Lung microvascular endothelial cell (primary cell): ENCODE data around the gene AKAP12. TPM values are rescaled to one million over a fixed set of nuclear protein-coding genes. Genes with fewer than 3 reads are reported as not detected.
"Not testable (repeated sequence)": the region's sequence is repeated elsewhere in the genome, so short reads cannot be mapped to it uniquely, and the experiment has no call there.

Experiments used
- DNase-seq, 2 donors: peaks; one replicate each; pipeline versions ENCODE4 v3.0.0 to v3.0.0-alpha.2; 2010; ENCODE audit warnings: low read depth in 2 of 2
- total RNA-seq: library from RNA; depleted of rRNA; stranded (reverse); fragments of >200 nt; gene quantifications from 2 replicates; pipeline ENCODE4 v1.2.1, GENCODE V29; 2014

The AKAP12 gene
- total RNA-seq, 1 donor from 2014 or later = 900 TPM

DNA sequence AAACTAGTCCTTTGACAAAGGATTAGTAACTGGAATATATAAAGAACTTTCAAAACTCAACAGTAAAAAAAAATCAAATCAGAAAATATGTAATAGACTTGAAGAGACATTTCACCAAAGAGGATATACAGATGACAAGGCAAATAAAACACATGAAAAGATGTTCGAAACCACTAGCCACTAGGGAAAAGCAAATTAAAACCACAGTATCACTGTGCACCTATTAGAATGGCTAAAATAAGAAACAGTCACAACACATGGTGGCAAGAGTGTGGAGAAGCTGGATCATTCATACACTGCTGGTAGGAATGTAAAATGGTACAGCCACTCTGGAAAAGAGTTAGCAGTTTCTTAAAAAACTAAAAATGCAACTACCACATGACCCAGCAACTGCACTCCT lies 136.7 kb downstream of the AKAP12 start:
- DNase-seq = no peak

DNA sequence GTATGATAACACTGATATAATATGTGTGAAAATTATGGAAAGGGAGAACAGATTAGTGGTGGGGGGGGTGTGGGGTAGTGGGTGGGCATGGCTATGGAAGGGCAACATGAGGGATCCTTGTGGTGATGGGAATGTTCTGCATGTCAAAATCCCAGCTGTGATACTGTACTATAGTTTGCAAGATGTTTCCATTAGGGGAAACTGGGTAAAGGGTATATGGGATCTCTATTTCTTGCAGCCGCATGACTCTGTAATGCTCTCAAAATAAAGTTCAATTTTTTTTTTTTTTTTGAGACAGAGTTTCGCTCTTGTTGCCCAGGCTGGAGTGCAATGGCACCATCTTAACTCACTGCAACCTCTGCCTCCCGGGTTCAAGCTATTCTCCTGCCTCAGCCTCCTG lies 137.3 kb downstream of the AKAP12 start:
- DNase-seq = no peak

DNA sequence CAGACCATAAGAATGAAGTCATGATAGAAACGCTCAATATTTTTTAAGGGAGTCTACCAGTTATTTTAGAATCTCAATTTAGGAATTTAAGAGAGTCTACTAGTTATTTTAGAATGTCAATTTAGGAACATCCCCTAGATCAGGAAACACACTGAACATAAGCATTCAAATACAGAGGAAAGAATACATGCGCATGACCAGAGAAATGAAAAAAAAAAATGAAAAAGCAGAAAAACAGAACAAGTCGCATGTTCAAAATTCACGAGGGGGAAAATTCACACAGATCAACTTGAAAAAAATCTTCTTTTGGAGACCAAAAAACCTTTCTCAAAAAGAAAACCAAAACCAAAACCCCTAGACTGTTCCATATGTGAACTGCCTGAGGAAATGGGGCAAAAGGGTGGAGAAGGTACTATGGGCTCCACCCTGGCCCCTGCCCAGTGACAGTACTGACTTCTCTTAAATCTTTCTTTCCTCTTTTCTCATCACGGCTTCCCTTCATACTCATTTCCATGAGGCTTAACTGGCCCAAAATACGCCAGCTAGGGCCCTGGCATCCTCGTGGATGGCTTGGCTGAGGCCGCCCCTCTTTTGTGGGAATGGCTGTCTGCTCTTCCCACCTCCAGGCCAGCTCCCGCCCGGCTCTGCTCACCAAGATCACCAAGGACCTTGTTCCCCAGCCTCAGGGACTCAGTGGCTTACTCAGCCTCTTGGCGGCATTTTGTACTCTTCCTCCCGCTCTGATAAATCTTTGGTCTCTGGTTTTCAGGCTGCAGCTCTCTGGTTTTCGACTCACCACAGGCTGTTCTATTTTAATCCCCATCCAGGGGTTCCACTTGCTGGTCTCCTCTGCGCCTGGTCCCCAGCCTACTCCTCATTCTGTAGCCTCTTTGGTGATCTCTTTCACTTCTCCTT lies 140.4 kb downstream of the AKAP12 start:
- DNase-seq = no peak

DNA sequence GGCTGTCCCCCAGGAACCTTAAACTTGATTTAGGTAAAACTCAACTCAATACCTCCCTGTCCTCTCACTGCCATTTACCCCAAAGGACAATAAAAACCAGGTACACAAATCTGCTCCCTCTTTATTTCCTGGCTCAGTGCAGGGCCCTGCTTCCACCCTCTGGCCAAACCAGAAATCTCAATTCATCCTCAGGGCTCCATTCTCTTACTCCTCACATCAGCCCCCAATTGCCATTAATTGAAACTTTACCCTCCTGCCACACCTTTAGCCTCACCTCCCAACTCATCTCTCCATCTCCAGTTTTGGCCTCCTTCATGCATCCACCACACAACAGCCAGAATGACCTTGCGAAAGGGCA lies 141.1 kb downstream of the AKAP12 start:
- no peak for DNase-seq

DNA sequence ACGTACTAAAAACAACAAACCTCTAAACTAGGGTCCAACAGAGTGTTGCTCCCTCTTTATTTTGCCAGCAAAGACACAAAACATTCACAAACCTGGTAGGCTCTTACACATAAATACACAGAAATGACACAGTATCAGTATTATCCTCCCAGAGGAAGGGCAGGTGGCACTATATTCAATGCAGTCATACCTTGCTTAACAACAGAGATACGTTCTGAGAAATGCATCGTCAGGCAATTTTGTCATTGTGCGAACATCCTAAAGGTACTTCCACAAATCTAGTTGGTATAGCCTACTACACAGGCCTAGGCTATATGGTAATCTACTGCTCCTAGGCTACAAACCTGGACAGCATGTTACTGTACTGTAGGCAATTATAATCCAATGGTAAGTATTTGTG lies 142.0 kb downstream of the AKAP12 start:
- DNase-seq = no peak

DNA sequence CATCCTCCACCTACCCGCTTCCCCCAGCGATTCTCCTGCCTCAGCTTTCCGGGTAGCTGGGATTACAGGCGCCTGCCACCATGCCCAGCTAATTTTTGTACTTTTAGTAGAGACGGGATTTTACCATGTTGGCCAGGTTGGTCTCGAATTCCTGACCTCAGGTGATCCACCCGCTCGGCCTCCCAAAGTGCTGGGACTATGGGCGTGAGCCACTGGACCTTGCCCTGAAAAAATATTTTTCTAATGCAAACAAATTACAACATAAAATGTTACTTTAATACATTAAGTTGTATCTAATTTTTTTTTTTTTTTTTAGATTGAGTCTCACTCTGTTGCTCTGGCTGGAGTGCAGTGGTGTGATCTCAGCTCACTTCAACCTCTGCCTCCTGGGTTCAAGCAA lies 142.9 kb downstream of the AKAP12 start:
- DNase-seq = not testable (repeated sequence)

DNA sequence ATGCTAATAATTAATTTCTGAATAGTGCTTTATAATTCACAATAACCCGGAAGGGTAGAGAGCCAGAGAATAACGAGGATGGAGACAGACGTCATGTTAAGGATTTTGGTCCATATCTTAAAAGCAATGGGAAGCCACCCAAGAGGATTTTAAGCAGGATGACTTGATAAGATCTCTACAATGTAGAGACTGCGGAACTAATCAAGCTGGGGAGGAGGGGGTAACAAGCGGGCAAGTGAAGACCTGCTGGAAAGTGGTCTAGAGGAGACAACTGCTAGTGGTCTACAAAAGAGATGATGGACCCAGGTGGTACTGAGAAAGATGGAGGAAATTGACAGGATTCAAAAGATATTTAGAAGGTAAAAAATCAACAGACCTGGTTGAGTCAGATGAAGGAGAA lies 144.4 kb downstream of the AKAP12 start:
- no peak for DNase-seq

DNA sequence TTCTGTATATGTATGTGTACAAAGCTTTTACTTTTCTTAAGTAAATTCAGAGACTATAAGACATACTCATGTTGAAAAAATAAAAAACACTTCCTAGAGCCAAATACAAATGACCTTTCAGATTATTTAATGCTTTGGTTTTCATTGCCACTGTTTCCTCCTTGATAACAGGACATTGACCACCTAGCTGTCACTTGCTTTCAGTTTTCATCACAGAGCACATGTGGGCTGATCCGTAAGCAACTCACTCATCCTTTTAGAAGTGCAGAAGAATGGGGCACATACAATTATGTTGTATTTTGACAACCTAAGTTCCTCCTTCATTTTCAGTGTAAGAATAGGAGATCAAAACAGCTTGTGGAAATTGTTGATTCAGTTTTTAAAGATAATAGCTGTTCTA lies 145.4 kb downstream of the AKAP12 start:
- peak; percentile 31 for DNase-seq

DNA sequence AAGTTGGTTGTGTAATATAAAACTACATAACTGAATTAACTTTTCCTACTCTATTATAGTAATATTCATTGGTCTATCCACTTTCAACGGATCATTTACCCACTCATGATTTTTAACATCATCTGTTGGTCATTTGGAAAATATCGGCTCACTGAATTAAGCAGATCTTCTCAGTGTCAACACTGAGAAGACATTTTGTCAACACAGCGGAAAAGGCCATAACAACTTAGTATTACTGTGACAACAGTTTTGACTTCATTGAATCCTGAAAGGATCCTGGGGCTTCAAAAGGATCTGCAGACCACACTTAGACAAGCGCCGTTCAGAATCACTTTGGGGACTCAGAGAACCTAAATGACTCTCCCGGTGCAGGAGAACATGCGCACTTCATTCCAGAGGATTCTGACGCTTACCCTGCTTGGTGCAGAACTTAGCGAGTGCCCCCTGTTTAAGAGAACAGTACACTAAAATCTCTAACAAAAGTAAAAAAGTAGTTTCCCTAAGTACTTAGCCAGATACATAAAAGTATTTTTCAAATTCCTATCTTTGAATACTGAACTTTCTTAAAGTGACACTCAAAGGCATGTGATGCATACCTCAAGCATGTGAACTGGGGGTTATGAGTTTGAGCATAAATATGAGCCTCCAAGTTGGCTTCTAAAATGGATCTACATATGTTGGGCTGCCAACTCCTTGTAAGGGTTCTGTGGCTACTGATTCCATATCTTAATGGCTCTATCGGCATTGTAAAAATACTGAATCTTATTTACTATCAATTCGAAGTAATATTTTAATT lies 147.6 kb downstream of the AKAP12 start:
- DNase-seq = no peak

DNA sequence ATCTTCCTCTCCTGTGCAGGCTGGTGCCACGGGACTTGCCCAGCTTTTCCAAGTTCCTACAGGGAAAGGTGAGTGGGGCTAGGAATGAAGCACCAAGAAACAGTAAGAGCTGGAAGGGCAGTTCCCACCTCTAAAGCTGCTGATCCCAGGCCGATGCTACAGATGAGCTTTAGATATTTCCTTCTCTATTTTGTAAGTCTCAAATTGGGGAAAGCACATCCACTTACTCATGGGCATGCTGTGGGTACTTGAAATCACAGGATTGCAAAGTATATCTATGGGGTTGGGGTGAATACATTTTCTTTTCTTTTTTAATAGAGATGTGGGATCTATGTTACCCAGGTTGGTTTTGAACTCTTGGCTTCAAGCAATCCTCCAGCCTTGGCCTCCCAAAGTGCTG lies 148.5 kb downstream of the AKAP12 start:
- DNase-seq = no peak

DNA sequence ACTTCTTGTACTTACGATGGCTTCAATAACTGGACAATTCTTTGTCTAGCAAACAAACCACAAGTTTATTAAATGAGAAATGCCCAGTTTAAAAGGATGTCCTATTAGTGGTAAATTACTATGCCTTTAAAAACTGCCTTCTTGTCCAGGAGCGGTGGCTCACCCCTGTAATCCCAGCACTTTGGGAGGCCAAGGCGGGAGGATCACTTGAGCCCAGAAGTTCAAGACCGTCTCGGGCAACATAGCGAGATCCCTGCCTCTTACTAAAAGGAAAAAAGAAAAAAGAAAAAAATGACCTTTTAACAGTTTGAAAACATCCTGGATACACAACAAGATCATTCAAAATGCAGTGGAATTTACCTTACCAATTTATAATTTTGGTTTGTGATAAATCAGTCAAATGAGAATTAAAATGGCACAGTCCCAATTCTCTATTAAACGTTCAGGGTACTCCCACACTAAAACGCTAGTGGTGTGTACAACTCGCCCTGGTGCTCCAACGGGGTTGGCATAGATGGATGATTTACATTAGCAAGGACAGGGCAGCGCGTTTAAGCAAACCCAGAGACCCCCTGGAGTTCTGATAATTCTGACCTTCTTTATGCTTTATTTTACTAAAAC lies 149.3 kb downstream of the AKAP12 start:
- DNase-seq = peak; percentile 48 to 58

DNA sequence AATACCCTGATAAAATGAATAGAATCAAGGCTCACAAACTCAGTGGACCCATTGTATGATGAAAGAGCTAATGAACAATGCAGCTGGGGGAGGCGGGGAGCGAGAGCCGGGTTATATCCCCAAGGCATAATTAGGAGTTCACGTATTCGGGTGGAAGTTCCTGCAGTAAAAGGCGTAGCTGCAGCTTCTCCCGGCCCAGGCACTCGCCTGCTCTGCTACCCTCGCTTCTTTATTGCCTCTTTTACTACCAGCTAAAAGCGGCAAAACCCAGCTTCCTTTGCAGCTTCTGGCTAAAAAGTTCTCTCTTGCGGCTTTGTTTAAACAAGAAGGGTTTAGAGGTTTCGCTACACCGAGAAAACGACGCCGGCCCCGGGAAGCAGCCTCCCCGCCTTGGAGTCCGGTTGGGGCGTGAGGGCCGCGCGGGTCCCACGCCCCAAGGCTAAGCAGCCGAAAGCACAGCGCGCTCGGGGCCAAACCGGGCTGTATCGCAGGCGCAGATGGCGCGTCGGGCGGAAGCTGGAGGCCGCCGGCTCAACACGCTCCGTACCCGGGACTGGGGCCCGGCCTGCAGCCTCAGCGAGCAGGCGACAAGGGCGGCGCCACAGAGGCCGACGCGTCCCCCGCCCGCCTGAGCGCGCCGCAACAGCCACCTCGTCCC lies 150.0 kb downstream of the AKAP12 start:
- peak; percentile 66 for DNase-seq

DNA sequence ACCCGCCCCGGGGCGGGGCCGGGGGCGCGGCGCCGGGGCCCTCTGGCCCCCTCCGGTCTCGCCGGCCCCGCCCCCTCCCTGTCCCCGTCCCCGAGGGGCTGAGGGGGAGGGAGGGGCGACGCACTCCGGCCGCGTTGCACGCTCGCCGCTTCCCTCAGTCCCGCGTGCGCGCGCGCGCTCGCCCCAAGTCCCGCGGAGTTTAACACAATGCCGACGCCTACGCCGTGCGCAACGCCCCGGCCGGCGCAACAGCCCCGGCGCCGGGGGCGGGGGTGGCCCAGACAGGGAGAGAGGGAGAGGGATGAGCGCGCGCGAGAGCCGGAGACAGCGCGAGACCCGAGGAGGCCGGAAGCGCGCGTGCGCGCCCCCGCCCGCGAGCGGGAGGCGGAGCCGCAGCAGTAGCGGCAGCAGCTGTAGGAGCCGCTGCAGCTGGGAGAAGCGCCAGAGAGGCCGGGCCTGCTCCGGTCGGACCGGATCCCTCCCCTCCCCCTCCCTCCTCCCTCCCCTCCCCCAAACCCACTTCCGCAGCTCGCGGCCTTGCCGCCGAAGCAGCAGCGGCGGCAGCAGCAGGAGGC lies 150.6 kb downstream of the AKAP12 start:
- DNase-seq = peak; percentile 99

DNA sequence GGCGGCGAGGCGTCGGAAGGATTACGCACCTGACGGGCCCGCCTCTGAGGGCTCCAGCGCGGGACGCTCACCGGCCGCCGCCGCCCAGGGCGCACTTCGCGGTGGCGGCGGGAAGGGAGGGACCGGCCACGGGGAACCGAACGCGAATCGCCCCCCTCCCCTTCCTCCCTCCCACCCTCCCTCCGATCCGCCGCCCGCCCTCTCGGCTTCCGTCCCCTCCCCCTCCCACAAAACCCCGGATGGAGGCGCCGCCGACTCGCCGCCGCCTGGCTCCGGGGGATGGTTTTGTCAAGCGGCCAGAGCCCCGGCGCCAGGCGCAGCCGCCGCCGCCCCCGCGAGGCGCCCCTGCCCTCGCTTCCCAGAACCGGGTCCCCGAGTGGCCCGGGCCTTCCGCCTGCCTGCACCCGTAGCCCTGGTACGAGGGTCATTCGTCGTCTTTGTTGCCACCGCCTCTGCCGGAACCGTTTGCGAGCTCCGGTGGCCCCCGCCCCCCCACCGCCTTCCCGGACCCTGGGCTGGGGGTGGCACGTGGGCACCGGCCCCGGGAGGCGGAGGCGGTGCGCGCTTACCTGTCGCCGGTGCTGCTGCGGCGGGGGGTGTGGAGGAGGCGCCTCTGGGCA lies 151.2 kb downstream of the AKAP12 start:
- peak; percentile 77 to 85 for DNase-seq

DNA sequence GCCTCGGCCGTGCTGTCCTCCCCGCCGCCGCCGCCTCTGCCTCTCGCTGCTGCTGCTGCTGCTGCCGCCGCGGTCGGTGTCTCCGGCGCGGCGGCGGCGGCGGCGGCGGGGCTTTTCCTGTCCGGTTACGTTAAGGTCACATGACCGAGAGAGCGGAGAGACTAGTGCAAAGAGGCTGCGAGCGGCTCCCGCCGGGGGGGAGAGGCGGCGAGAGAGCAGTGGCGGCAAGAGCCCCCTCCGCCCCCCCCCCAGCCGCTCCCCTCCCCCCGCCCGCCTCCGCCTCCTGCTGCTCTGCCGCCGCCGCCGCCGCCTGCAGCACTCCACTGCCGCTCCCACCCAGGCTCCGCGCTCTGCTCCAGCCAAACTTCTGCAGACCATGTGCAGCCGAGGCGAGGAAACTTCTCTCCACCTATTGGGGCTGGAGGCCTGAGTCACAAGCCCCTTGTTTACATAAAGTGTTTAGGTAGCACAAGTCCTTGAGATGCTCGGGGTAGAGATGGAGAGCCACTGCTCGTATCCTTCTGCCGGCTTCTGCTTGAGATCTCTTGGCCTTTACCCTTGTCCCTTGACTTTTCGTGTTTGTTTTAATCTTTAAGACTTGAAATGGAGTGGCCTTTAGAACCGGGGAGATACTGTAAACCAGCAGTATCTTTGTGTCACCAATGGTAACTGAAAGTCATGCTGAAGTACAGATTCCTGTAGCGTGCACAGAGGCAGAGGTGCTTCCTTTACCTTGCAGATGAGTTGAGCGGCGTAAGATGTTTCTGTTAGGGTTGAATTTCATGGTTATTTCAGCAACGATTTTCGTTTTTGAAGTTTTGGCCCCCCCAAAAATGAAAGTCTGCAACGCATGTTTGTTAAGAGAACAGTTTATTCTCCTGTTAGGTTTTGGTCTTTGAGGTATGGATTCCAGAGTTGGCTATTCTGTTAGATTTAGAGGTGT lies 152.0 kb downstream of the AKAP12 start, which contains the start of gene ZBTB2:
Gene ZBTB2 (minus strand): TSS at position 89 of the 943 bp plus-strand sequence. CDS start 17,922 bp downstream, outside the sequence.
- peak; percentile 74 to 76 for DNase-seq

DNA sequence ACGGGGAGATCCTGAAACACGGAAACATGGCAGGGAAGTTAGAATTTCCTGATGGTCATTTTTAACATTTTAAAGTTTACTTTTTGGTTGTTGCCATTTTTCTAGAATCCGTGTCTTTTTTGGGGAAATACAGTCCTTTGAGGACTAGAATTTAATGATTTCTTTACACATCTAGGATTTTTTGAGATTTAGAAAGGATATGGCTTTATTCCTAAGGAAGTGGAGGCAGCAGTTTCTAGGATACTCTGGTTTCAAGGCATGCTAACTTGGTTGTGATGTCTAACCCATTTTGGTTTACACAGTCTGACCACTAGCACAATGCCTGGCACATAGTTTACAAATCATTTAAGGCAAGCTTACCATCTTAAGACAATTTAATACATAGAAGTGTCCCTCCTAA lies 152.7 kb downstream of the AKAP12 start:
- DNase-seq = no peak

DNA sequence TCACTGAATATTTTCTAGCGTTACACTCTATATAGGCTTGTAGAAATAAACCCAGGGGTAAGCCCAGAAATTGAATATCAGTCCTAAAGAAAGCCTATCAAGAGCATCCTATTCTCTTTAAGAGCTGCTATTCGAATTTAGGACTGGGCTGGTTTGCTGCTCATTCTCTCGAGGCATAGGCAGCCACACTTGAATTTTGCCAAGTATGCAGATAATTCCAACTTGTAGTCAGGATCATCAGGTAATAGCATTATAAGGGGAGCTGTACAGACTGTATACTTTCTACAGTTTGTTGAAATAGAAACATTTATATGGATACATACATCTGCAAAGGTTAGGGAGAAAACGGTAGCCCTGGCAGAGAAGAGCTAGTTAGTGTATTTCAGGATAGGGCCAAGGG lies 153.6 kb downstream of the AKAP12 start:
- no peak for DNase-seq

DNA sequence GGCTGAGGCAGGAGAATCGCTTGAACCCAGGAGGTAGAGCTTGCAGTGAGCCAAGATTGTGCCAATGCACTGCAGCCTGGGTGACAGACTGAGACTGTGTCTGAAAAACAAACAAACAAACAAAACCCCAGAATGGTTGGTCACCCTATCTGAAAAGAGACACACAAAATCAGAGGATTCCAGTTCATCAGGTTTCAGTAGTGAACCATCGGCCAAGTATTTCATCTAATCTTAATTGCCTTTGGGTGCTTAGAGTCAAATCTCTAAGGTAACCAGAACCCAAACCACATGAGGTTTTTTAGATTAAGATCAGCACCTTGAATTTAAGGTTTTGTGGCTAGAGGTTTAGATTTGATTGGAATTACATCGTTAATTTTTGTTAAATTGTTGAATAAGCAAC lies 159.9 kb downstream of the AKAP12 start:
- no peak for DNase-seq

DNA sequence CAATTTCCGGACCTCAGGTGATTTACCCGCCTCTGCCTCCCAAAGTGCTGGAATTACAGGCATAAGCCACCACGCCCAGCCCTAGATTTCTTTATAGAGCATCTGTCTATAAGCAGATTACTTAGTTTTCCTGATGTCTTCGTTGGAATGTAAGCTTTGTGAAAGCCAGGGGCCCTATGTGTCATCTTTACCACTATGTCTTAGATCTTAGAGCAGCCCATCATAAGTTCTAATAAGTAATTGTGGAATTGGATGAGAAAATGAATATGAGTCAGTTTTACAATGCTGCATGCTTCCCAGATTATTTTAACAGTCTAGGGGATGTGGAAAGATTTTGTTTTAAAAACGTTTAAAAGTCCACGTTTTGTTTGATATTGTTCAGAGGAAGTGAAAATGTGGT lies 160.7 kb downstream of the AKAP12 start:
- DNase-seq = peak in 1 of 2 donors; percentile 11

DNA sequence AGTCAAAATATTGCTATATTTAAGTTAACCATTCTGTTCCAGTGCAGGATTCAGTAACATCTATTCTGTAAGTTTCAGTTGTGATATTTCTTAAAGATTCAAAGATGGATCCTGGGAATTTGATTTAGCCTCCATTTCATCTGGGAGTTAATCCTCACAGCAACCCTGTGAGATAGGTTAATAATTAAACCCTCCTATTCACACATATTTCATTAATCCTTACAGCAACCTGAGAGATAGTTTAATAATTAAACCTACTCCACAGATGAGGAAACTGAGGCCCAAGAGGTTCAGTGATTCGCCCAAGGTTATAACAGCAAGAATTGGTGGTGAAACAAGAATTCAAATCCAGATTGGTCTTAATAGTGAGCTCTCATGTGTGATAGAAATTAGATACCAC lies 162.5 kb downstream of the AKAP12 start:
- no peak for DNase-seq
